BLaER1 treated with 17β-estradiol and CSF1 and Interleukin-3, amounts not matched to agents 10 nM and 100 nM (cell line): Measurements from ENCODE around the gene DNAI4.
A peak's percentile ranks its signal among the peaks of the same experiment; 100 is the strongest.

Source experiments
- H3K27ac ChIP-seq, 11 experiments: shearing (Covaris generic); formaldehyde crosslinking; 2 replicates each; pipeline ENCODE4 v1.8.1; 2022
- H3K27me3 ChIP-seq, 11 experiments: shearing (Covaris generic); formaldehyde crosslinking; 2 replicates each; pipeline ENCODE4 v1.8.1; 2022
- H3K36me3 ChIP-seq, 11 experiments: shearing (Covaris generic); formaldehyde crosslinking; 2 replicates each; pipeline ENCODE4 v1.8.1; 2022
- H3K4me1 ChIP-seq, 10 experiments: shearing (Covaris generic); formaldehyde crosslinking; 2 replicates each; pipeline ENCODE4 v1.8.1; 2022
- H3K4me2 ChIP-seq, 11 experiments: shearing (Covaris generic); formaldehyde crosslinking; 2 replicates each; pipeline ENCODE4 v1.8.1; 2022
- H3K4me3 ChIP-seq, 10 experiments: shearing (Covaris generic); formaldehyde crosslinking; 2 replicates each; pipeline ENCODE4 v1.8.1; 2022
- H3K9ac ChIP-seq, 11 experiments: shearing (Covaris generic); formaldehyde crosslinking; 2 replicates each; pipeline ENCODE4 v1.8.1; 2022
- H3K9me3 ChIP-seq, 11 experiments: shearing (Covaris generic); formaldehyde crosslinking; replicated peaks in 1 of 11; 2 replicates each; pipeline ENCODE4 v1.8.1; 2022
- H4K20me1 ChIP-seq, 11 experiments: shearing (Covaris generic); formaldehyde crosslinking; 2 replicates each; pipeline ENCODE4 v1.8.1; 2022
- Cebpa-rat ChIP-seq, 11 experiments: shearing (Covaris generic); IDR thresholded peaks; 2 replicates each; pipeline ENCODE4 v1.8.1; 2022

Gene DNAI4

GRCh38 chr1:66944330-66945274 lies 19.9 kb upstream of the DNAI4 start:
- peaks cover 7 to 41% (median 17%) of the 10 kb centered on the region in 10 experiments; a peak in 17 of 20 replicates for H3K4me1 ChIP-seq
- no peaks in the 10 kb centered on the region for H3K9me3 ChIP-seq
- H3K4me2 ChIP-seq: peak overlapping the region in 2 of 11 experiments; percentile 23 to 46; a peak in 1 of 22 replicates
- peaks cover 79 to 100% (median 93%) of the 10 kb centered on the region in 11 experiments for H3K36me3 ChIP-seq
- H4K20me1 ChIP-seq: peaks cover 18 to 95% (median 64%) of the 10 kb centered on the region in 11 experiments; a peak in 21 of 22 replicates
- no peak for TF ChIP-seq Cebpa-rat (IDR thresholded peaks at IDR 0.05)
- H3K27me3 ChIP-seq: no peaks in the 10 kb centered on the region
- no peak overlapping the region for H3K27ac ChIP-seq
- H3K4me3 ChIP-seq: no peak overlapping the region
- H3K9ac ChIP-seq: no peak overlapping the region

- no peak overlapping the region for H3K4me3 ChIP-seq
- no peak overlapping the region for H3K9ac ChIP-seq
- H3K36me3 ChIP-seq: peaks cover 69 to 89% (median 81%) of the 10 kb centered on the region in 11 experiments
- no peak overlapping the region for H3K27ac ChIP-seq
- no peak overlapping the region for H3K4me2 ChIP-seq
- H4K20me1 ChIP-seq: peaks cover 28 to 98% (median 70%) of the 10 kb centered on the region in 11 experiments; a peak in 21 of 22 replicates
- peaks cover 7 to 52% (median 17%) of the 10 kb centered on the region in 10 experiments; a peak in 17 of 20 replicates for H3K4me1 ChIP-seq
- TF ChIP-seq Cebpa-rat (IDR thresholded peaks at IDR 0.05): no peak
- H3K27me3 ChIP-seq: no peaks in the 10 kb centered on the region
- no peaks in the 10 kb centered on the region for H3K9me3 ChIP-seq
Measured at GRCh38 chr1:66943361-66943969, 18.8 kb upstream of the DNAI4 start.

GRCh38 chr1:66940981-66941380 lies 16.3 kb upstream of the DNAI4 start:
- Histone ChIP-seq H3K9me3 (no peaks in the 10 kb centered on the region; a peak in 1 of 22 replicates), H3K27me3 (no peaks in the 10 kb centered on the region), H3K4me1 (peaks cover 0 to 49% (median 2%) of the 10 kb centered on the region in 10 experiments; a peak in 10 of 20 replicates), H3K36me3 (peaks cover 49 to 77% (median 68%) of the 10 kb centered on the region in 11 experiments), H3K9ac (no peak overlapping the region), H3K4me2 (no peak overlapping the region), H4K20me1 (peaks cover 42 to 98% (median 88%) of the 10 kb centered on the region in 11 experiments; a peak in 21 of 22 replicates), H3K27ac (no peak overlapping the region), H3K4me3 (no peak overlapping the region)
- TF ChIP-seq Cebpa-rat (IDR thresholded peaks at IDR 0.05): no peak

GRCh38 chr1:66938613-66939012 lies 14.0 kb upstream of the DNAI4 start:
- no peak for TF ChIP-seq Cebpa-rat (IDR thresholded peaks at IDR 0.05)
- Histone ChIP-seq H4K20me1 (peaks cover 41 to 100% (median 98%) of the 10 kb centered on the region in 11 experiments; a peak in 21 of 22 replicates), H3K27ac (0 out of 22 replicates have a peak overlapping the region, but pooled peaks of 1 of the 11 experiments have one; percentile 5), H3K9ac (no peak overlapping the region), H3K9me3 (no peaks in the 10 kb centered on the region; a peak in 1 of 22 replicates), H3K4me2 (peak overlapping the region in 3 of 11 experiments; percentile 28 to 49 (median 35); a peak in 6 of 22 replicates), H3K27me3 (no peaks in the 10 kb centered on the region), H3K4me3 (no peak overlapping the region), H3K36me3 (peaks cover 31 to 55% (median 48%) of the 10 kb centered on the region in 11 experiments; a peak in 21 of 22 replicates), H3K4me1 (peaks cover 11 to 48% (median 17%) of the 10 kb centered on the region in 10 experiments)

- Histone ChIP-seq H3K36me3 (peaks cover 22 to 46% (median 40%) of the 10 kb centered on the region in 11 experiments; a peak in 21 of 22 replicates), H3K4me2 (peak overlapping the region in 4 of 11 experiments; percentile 11 to 49 (median 32); a peak in 6 of 22 replicates), H3K4me3 (no peak overlapping the region), H3K27me3 (no peaks in the 10 kb centered on the region), H4K20me1 (peaks cover 42 to 100% (median 99%) of the 10 kb centered on the region in 11 experiments; a peak in 21 of 22 replicates), H3K9me3 (no peaks in the 10 kb centered on the region; a peak in 1 of 22 replicates), H3K27ac (no peak overlapping the region), H3K9ac (no peak overlapping the region), H3K4me1 (peaks cover 14 to 55% (median 26%) of the 10 kb centered on the region in 10 experiments)
- TF ChIP-seq Cebpa-rat (IDR thresholded peaks at IDR 0.05): no peak
Measured at GRCh38 chr1:66937529-66938234, 13.0 kb upstream of the DNAI4 start.

GRCh38 chr1:66933887-66934700 lies 9.4 kb upstream of the DNAI4 start:
- H3K4me2 ChIP-seq: peak overlapping the region; percentile 73 to 97 (median 92)
- peak overlapping the region; percentile 36 to 95 (median 56); a peak in 21 of 22 replicates for H3K9ac ChIP-seq
- no peaks in the 10 kb centered on the region for H3K27me3 ChIP-seq
- TF ChIP-seq Cebpa-rat (IDR thresholded peaks at IDR 0.05): no peak
- H3K36me3 ChIP-seq: peaks cover 0 to 16% (median 11%) of the 10 kb centered on the region in 11 experiments; a peak in 12 of 22 replicates
- H3K9me3 ChIP-seq: no peaks in the 10 kb centered on the region; a peak in 1 of 22 replicates
- peaks cover 39 to 90% (median 80%) of the 10 kb centered on the region in 11 experiments; a peak in 21 of 22 replicates for H4K20me1 ChIP-seq
- H3K4me3 ChIP-seq: peak overlapping the region; percentile 25 to 52 (median 44); a peak in 19 of 20 replicates
- H3K27ac ChIP-seq: peak overlapping the region; percentile 2 to 58 (median 41); a peak in 17 of 22 replicates
- H3K4me1 ChIP-seq: peaks cover 25 to 66% (median 47%) of the 10 kb centered on the region in 10 experiments

GRCh38 chr1:66932291-66932690 lies 7.6 kb upstream of the DNAI4 start:
- Histone ChIP-seq H3K9ac (peak overlapping the region in 9 of 11 experiments; percentile 23 to 95 (median 49); a peak in 11 of 22 replicates), H3K4me2 (peak overlapping the region; percentile 58 to 97 (median 92)), H3K4me3 (peak overlapping the region in 8 of 10 experiments; percentile 17 to 91 (median 79); a peak in 12 of 20 replicates), H3K27ac (peak overlapping the region in 5 of 11 experiments; percentile 8 to 96 (median 32); a peak in 9 of 22 replicates), H3K27me3 (no peaks in the 10 kb centered on the region), H3K4me1 (peaks cover 30 to 66% (median 51%) of the 10 kb centered on the region in 10 experiments), H3K9me3 (no peaks in the 10 kb centered on the region; a peak in 1 of 22 replicates), H4K20me1 (peaks cover 22 to 85% (median 62%) of the 10 kb centered on the region in 11 experiments; a peak in 19 of 22 replicates), H3K36me3 (peaks cover 3 to 27% (median 10%) of the 10 kb centered on the region in 11 experiments; a peak in 12 of 22 replicates)
- no peak for TF ChIP-seq Cebpa-rat (IDR thresholded peaks at IDR 0.05)
